Limb (tissue), 2 donors: ENCODE measurements around the gene SLC5A2.
"Not testable (repeated sequence)": the region's sequence is repeated elsewhere in the genome, so short reads cannot be mapped to it uniquely, and the experiment has no call there.

Experiments used
- DNase-seq, 2 donors: peaks; one replicate each; pipeline ENCODE4 v3.0.0-alpha.2; 2016; ENCODE audit errors: extremely low spot score in 2 of 2

The SLC5A2 gene

GRCh38 chr16:31525113-31525512 is 42.2 kb downstream of the SLC5A2 start:
- no peak for DNase-seq

- DNase-seq = no peak
Measured at GRCh38 chr16:31527734-31528274, 44.9 kb downstream of the SLC5A2 start, which contains the start of gene AHSP. AHSP (plus strand) TSS chr16:31527900; CDS start chr16:31528140, 240 bp downstream.

- peak in 1 of 2 donors; percentile 7 for DNase-seq
Measured at GRCh38 chr16:31528523-31529107, 45.7 kb downstream of the SLC5A2 start.

- DNase-seq = peak; percentile 35 to 72
Measured at GRCh38 chr16:31529108-31529936, 46.4 kb downstream of the SLC5A2 start.

- DNase-seq = peak in 1 of 2 donors; percentile 38
Measured at GRCh38 chr16:31529937-31530312, 47.0 kb downstream of the SLC5A2 start.

- DNase-seq = no peak
Measured at GRCh38 chr16:31530405-31530804, 47.5 kb downstream of the SLC5A2 start.

GRCh38 chr16:31531096-31531495 is 48.2 kb downstream of the SLC5A2 start:
- no peak for DNase-seq

- no peak for DNase-seq
Measured at GRCh38 chr16:31532120-31532519, 49.2 kb downstream of the SLC5A2 start.

GRCh38 chr16:31532896-31533295 is 50.0 kb downstream of the SLC5A2 start:
- no peak for DNase-seq

- DNase-seq = no peak
Measured at GRCh38 chr16:31535737-31536136, 52.8 kb downstream of the SLC5A2 start.

GRCh38 chr16:31536804-31537361 is 54.0 kb downstream of the SLC5A2 start:
- no peak for DNase-seq

- DNase-seq = peak in 1 of 2 donors; percentile 55
Measured at GRCh38 chr16:31537362-31538242, 54.7 kb downstream of the SLC5A2 start.

GRCh38 chr16:31538243-31538598 is 55.3 kb downstream of the SLC5A2 start:
- not testable (repeated sequence) for DNase-seq

- DNase-seq = not testable (repeated sequence)
Measured at GRCh38 chr16:31539762-31540161, 56.8 kb downstream of the SLC5A2 start.
